Mesendoderm (in vitro differentiated cells): ENCODE data around the gene DOK5.

ENCODE experiments used
- DNase-seq: peaks from one replicate; pipeline ENCODE4 v3.0.0; 2013
- H2AK5ac ChIP-seq: 2 replicates; pipeline ENCODE4 v1.6.1; 2013; ENCODE audit warnings: low read length, inconsistent platforms
- H2BK120ac ChIP-seq: 2 replicates; pipeline ENCODE4 v1.6.1; 2013; ENCODE audit warnings: low read depth, mild to moderate bottlenecking, low read length, moderate library complexity, mixed read lengths
- H2BK15ac ChIP-seq: replicated peaks from 2 replicates; pipeline ENCODE4 v1.6.1; 2013; ENCODE audit warnings: low read depth, mild to moderate bottlenecking, moderate library complexity
- H2BK5ac ChIP-seq: 2 replicates; pipeline ENCODE4 v1.6.1; 2013; ENCODE audit warnings: low read length, inconsistent platforms
- H3K18ac ChIP-seq: 2 replicates; pipeline ENCODE4 v1.6.1; 2013; ENCODE audit warnings: mild to moderate bottlenecking, low read length, mixed read lengths
- H3K23ac ChIP-seq: one replicate; pipeline ENCODE4 v1.6.1; 2013; ENCODE audit warnings: low read length
- H3K27ac ChIP-seq: 2 replicates; pipeline ENCODE4 v1.5.1; 2013; ENCODE audit warnings: low read depth, mild to moderate bottlenecking, inconsistent platforms, low read length, moderate library complexity
- H3K27me3 ChIP-seq: 2 replicates; pipeline ENCODE4 v1.6.1; 2013; ENCODE audit warnings: low read length, control low read depth, mild to moderate bottlenecking, inconsistent platforms; ENCODE audit not compliant: insufficient read depth, poor library complexity
- H3K36me3 ChIP-seq: 2 replicates; pipeline ENCODE4 v1.6.1; 2013; ENCODE audit warnings: low read length, inconsistent platforms; ENCODE audit not compliant: control insufficient read depth, insufficient read depth
- H3K4ac ChIP-seq: one replicate; pipeline ENCODE4 v1.6.1; 2013; ENCODE audit warnings: low read depth, mild to moderate bottlenecking, low read length, moderate library complexity
- H3K4me1 ChIP-seq: 2 replicates; pipeline ENCODE4 v1.6.1; 2013; ENCODE audit warnings: low read depth, low read length, inconsistent platforms; ENCODE audit not compliant: control insufficient read depth
- H3K4me2 ChIP-seq: 2 replicates; pipeline ENCODE4 v1.6.1; 2013; ENCODE audit warnings: low read length
- H3K4me3 ChIP-seq: 2 replicates; pipeline ENCODE4 v1.5.1; 2013; ENCODE audit warnings: mild to moderate bottlenecking, low read length
- H3K56ac ChIP-seq: one replicate; pipeline ENCODE4 v1.6.1; 2013; ENCODE audit warnings: low read length
- H3K79me1 ChIP-seq: 2 replicates; pipeline ENCODE4 v1.6.1; 2013; ENCODE audit warnings: low read length, inconsistent platforms
- H3K79me2 ChIP-seq: 2 replicates; pipeline ENCODE4 v1.6.1; 2013; ENCODE audit warnings: mild to moderate bottlenecking, low read length; ENCODE audit not compliant: control insufficient read depth, insufficient read depth
- H3K9ac ChIP-seq: 2 replicates; pipeline ENCODE4 v1.6.1; 2013; ENCODE audit warnings: low read length, inconsistent platforms
- H4K5ac ChIP-seq: one replicate; pipeline ENCODE4 v1.6.1; 2013; ENCODE audit warnings: low read length
- H4K8ac ChIP-seq: one replicate; pipeline ENCODE4 v1.6.1; 2013; ENCODE audit warnings: low read depth, mild to moderate bottlenecking, control low read depth, low read length, moderate library complexity
- WGBS: extraction: QIAGEN DNeasy Blood & Tissue Kit; methylation state at CpG from one replicate; pipeline ENCODE4 v1.1.7; 2013; ENCODE audit warnings: low lambda C conversion rate, missing lambda C conversion rate; ENCODE audit not compliant: insufficient coverage; ENCODE audit errors: extremely low coverage; 5-methylcytosine and 5-hydroxymethylcytosine counted together

DOK5 gene

GRCh38 chr20:54555150-54555549, 79.8 kb downstream of the DOK5 start:
- Histone ChIP-seq H4K5ac (no peak overlapping the region), H3K27ac (no peak overlapping the region), H4K8ac (no peak overlapping the region), H3K56ac (no peak overlapping the region), H3K79me2 (no peaks in the 10 kb centered on the region), H2BK120ac (no peak overlapping the region), H3K9ac (no peak overlapping the region), H3K36me3 (no peaks in the 10 kb centered on the region), H3K4me2 (no peak overlapping the region), H3K79me1 (no peaks in the 10 kb centered on the region), H3K18ac (no peak overlapping the region), H3K23ac (no peak overlapping the region), H2BK5ac (no peak overlapping the region), H3K4me3 (no peak overlapping the region), H2BK15ac (no peak overlapping the region), H3K4me1 (no peaks in the 10 kb centered on the region), H3K4ac (no peak overlapping the region), H3K27me3 (no peaks in the 10 kb centered on the region), H2AK5ac (no peak overlapping the region)
- WGBS = no CpG with 5 or more reads among the region's 3 CpGs
- peak; percentile 21 for DNase-seq

- no peaks in the 10 kb centered on the region for H3K79me1 ChIP-seq
- H2AK5ac ChIP-seq = no peak overlapping the region
- H2BK15ac ChIP-seq = no peak overlapping the region
- H3K27ac ChIP-seq = no peak overlapping the region
- no peak overlapping the region for H3K4ac ChIP-seq
- H3K36me3 ChIP-seq = no peaks in the 10 kb centered on the region
- no peak overlapping the region for H3K23ac ChIP-seq
- DNase-seq = no peak
- H3K79me2 ChIP-seq = no peaks in the 10 kb centered on the region
- H4K8ac ChIP-seq = no peak overlapping the region
- no peak overlapping the region for H3K9ac ChIP-seq
- no peak overlapping the region for H3K18ac ChIP-seq
- no peak overlapping the region for H2BK120ac ChIP-seq
- no peak overlapping the region for H2BK5ac ChIP-seq
- H3K27me3 ChIP-seq = no peaks in the 10 kb centered on the region
- WGBS = no CpG with 5 or more reads among the region's 2 CpGs
- H4K5ac ChIP-seq = no peak overlapping the region
- no peaks in the 10 kb centered on the region for H3K4me1 ChIP-seq
- H3K4me2 ChIP-seq = no peak overlapping the region
- H3K4me3 ChIP-seq = no peak overlapping the region
- H3K56ac ChIP-seq = no peak overlapping the region
Observed at GRCh38 chr20:54556406-54556805, 81.0 kb downstream of the DOK5 start.

GRCh38 chr20:54557806-54558590, 82.6 kb downstream of the DOK5 start:
- H3K18ac ChIP-seq = no peak overlapping the region
- no peak overlapping the region for H3K56ac ChIP-seq
- no peak overlapping the region for H3K4me2 ChIP-seq
- no peak overlapping the region for H4K5ac ChIP-seq
- no peaks in the 10 kb centered on the region for H3K4me1 ChIP-seq
- H2BK5ac ChIP-seq = no peak overlapping the region
- H3K27me3 ChIP-seq = no peaks in the 10 kb centered on the region
- no peak overlapping the region for H3K4me3 ChIP-seq
- H3K23ac ChIP-seq = no peak overlapping the region
- no peak overlapping the region for H4K8ac ChIP-seq
- H2AK5ac ChIP-seq = no peak overlapping the region
- H2BK15ac ChIP-seq = no peak overlapping the region
- no CpG with 5 or more reads among the region's 3 CpGs for WGBS
- H3K79me2 ChIP-seq = no peaks in the 10 kb centered on the region
- no peak overlapping the region for H3K27ac ChIP-seq
- no peak overlapping the region for H3K9ac ChIP-seq
- no peak overlapping the region for H2BK120ac ChIP-seq
- no peaks in the 10 kb centered on the region for H3K36me3 ChIP-seq
- DNase-seq = no peak
- H3K4ac ChIP-seq = no peak overlapping the region
- no peaks in the 10 kb centered on the region for H3K79me1 ChIP-seq

GRCh38 chr20:54559890-54560289, 84.5 kb downstream of the DOK5 start:
- no peak overlapping the region for H3K4ac ChIP-seq
- H3K4me3 ChIP-seq = no peak overlapping the region
- no peak overlapping the region for H2BK120ac ChIP-seq
- no peak overlapping the region for H2BK5ac ChIP-seq
- no peaks in the 10 kb centered on the region for H3K36me3 ChIP-seq
- H3K79me2 ChIP-seq = no peaks in the 10 kb centered on the region
- no peak overlapping the region for H3K18ac ChIP-seq
- no peaks in the 10 kb centered on the region for H3K27me3 ChIP-seq
- WGBS = 100% methylated on average over 1 of the region's 3 CpGs
- no peak overlapping the region for H4K5ac ChIP-seq
- H3K27ac ChIP-seq = no peak overlapping the region
- no peaks in the 10 kb centered on the region for H3K79me1 ChIP-seq
- H3K23ac ChIP-seq = no peak overlapping the region
- H3K4me1 ChIP-seq = no peaks in the 10 kb centered on the region
- no peak overlapping the region for H3K56ac ChIP-seq
- no peak overlapping the region for H3K9ac ChIP-seq
- no peak for DNase-seq
- no peak overlapping the region for H4K8ac ChIP-seq
- H2BK15ac ChIP-seq = no peak overlapping the region
- no peak overlapping the region for H3K4me2 ChIP-seq
- no peak overlapping the region for H2AK5ac ChIP-seq

GRCh38 chr20:54560357-54560756, 85.0 kb downstream of the DOK5 start:
- no peak overlapping the region for H2BK5ac ChIP-seq
- no peaks in the 10 kb centered on the region for H3K27me3 ChIP-seq
- H3K4me1 ChIP-seq = no peaks in the 10 kb centered on the region
- no peak overlapping the region for H3K56ac ChIP-seq
- no peak overlapping the region for H2AK5ac ChIP-seq
- no peak overlapping the region for H3K4ac ChIP-seq
- H3K79me1 ChIP-seq = no peaks in the 10 kb centered on the region
- no peaks in the 10 kb centered on the region for H3K36me3 ChIP-seq
- H3K9ac ChIP-seq = no peak overlapping the region
- H3K79me2 ChIP-seq = no peaks in the 10 kb centered on the region
- no peak overlapping the region for H2BK120ac ChIP-seq
- H2BK15ac ChIP-seq = no peak overlapping the region
- no peak overlapping the region for H3K4me2 ChIP-seq
- WGBS = no CpG with 5 or more reads among the region's 4 CpGs
- no peak overlapping the region for H3K23ac ChIP-seq
- H4K5ac ChIP-seq = no peak overlapping the region
- H3K27ac ChIP-seq = no peak overlapping the region
- no peak overlapping the region for H4K8ac ChIP-seq
- DNase-seq = no peak
- H3K18ac ChIP-seq = no peak overlapping the region
- H3K4me3 ChIP-seq = no peak overlapping the region

GRCh38 chr20:54565255-54565654, 89.9 kb downstream of the DOK5 start:
- H3K23ac ChIP-seq = no peak overlapping the region
- H3K27ac ChIP-seq = no peak overlapping the region
- no peaks in the 10 kb centered on the region for H3K79me1 ChIP-seq
- no peak overlapping the region for H3K18ac ChIP-seq
- no peak overlapping the region for H4K5ac ChIP-seq
- DNase-seq = no peak
- no peak overlapping the region for H2AK5ac ChIP-seq
- no peak overlapping the region for H2BK120ac ChIP-seq
- H2BK5ac ChIP-seq = no peak overlapping the region
- no peak overlapping the region for H3K4ac ChIP-seq
- H3K56ac ChIP-seq = no peak overlapping the region
- no peaks in the 10 kb centered on the region for H3K79me2 ChIP-seq
- no peak overlapping the region for H3K4me3 ChIP-seq
- no peak overlapping the region for H3K4me2 ChIP-seq
- WGBS = no CpG with 5 or more reads among the region's 1 CpG
- H3K27me3 ChIP-seq = no peaks in the 10 kb centered on the region
- H3K9ac ChIP-seq = no peak overlapping the region
- H3K4me1 ChIP-seq = no peaks in the 10 kb centered on the region
- H4K8ac ChIP-seq = no peak overlapping the region
- H3K36me3 ChIP-seq = no peaks in the 10 kb centered on the region
- H2BK15ac ChIP-seq = no peak overlapping the region
